Skeletal muscle tissue (tissue), 4 donors: ENCODE data around the gene BANF2. TPM values are rescaled to one million over a fixed set of nuclear protein-coding genes. Genes with fewer than 3 reads are reported as not detected.
"Not testable (repeated sequence)": the region's sequence is repeated elsewhere in the genome, so short reads cannot be mapped to it uniquely, and the experiment has no call there.

Experiments
- H3K27ac ChIP-seq: one replicate; pipeline ENCODE4 v1.7.0; 2013; ENCODE audit warnings: mild to moderate bottlenecking, low read depth, low read length, inconsistent platforms
- H3K27me3 ChIP-seq, 3 donors: one replicate each; pipeline ENCODE4 v1.7.0; 2013; ENCODE audit warnings: low read length in 3 of 3; ENCODE audit not compliant: control insufficient read depth in 3 of 3, insufficient read depth in 3 of 3
- H3K36me3 ChIP-seq, 3 donors: one replicate each; pipeline ENCODE4 v1.7.0; 2013; ENCODE audit warnings: low read length in 3 of 3; ENCODE audit not compliant: control insufficient read depth in 3 of 3, insufficient read depth in 3 of 3
- H3K4me1 ChIP-seq, 3 donors: one replicate each; pipeline ENCODE4 v1.7.0; 2013; ENCODE audit warnings: low read length in 3 of 3, mild to moderate bottlenecking in 3 of 3; ENCODE audit not compliant: control insufficient read depth in 3 of 3, insufficient read depth in 3 of 3
- H3K4me3 ChIP-seq, 3 donors: one replicate each; pipeline ENCODE4 v1.7.0; 2013; ENCODE audit warnings: low read length in 3 of 3
- H3K9ac ChIP-seq, 3 donors: one replicate each; pipeline ENCODE4 v1.7.0; 2013; ENCODE audit warnings: low read length in 3 of 3, mild to moderate bottlenecking in 3 of 3, moderate library complexity in 2 of 3, low read depth in 1 of 3
- H3K9me3 ChIP-seq, 3 donors: one replicate each; pipeline ENCODE4 v1.7.0; 2013; ENCODE audit warnings: low read length in 3 of 3; ENCODE audit not compliant: control insufficient read depth in 3 of 3
- total RNA-seq: library from RNA; depleted of rRNA; stranded (reverse); fragments of >200 nt; gene quantifications from one replicate; pipeline ENCODE4 v1.2.3, GENCODE V29; 2014
- donor health status: Osteomylitis.

Gene BANF2
- total RNA-seq, 1 donor from 2014 or later = not detected

DNA sequence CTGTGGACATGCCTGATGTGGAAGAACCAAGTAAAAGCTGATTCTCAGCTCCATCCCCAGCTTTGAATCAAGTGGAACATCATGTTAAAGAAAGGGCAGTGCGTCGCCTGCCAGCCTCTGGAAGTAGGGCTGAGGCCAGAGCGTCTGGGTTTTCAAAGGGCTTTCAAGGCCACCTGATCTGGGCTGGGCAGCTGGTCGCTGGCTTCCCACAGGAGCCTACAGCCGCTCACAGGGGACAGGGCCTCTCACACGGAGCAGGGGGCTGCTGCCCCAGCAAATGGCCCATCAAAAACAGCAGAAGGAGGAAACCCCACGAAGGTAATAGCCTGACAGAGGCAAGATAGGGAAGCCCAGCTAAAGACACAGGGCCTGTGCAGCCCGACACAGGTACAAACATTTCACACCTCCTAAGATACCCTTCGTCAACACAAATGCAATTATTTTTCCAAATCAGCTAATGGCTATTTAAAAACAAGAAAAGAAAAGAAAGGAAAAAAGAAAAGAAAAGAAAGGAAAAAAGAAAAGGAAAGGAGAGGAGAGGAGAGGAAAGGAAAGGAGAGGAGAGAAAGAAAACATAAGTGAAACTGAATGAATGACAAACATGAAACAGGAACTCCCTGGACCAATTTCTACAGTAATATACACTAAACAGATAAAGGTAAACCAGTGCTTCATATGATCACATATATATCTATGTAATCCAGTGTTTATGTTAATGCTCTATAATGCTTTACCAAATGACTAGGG is 42.5 kb upstream of the BANF2 start:
- Histone ChIP-seq H3K27me3 (no peaks in the 10 kb centered on the region), H3K4me3 (peak overlapping the region in 1 of 3 donors; percentile 29), H3K36me3 (peaks cover 8 to 15% (median 11%) of the 10 kb centered on the region in 3 donors), H3K9me3 (no peaks in the 10 kb centered on the region), H3K4me1 (peaks cover 22 to 27% (median 25%) of the 10 kb centered on the region in 3 donors), H3K27ac (no peak overlapping the region), H3K9ac (peak overlapping the region in 2 of 3 donors; percentile 40 to 69)

DNA sequence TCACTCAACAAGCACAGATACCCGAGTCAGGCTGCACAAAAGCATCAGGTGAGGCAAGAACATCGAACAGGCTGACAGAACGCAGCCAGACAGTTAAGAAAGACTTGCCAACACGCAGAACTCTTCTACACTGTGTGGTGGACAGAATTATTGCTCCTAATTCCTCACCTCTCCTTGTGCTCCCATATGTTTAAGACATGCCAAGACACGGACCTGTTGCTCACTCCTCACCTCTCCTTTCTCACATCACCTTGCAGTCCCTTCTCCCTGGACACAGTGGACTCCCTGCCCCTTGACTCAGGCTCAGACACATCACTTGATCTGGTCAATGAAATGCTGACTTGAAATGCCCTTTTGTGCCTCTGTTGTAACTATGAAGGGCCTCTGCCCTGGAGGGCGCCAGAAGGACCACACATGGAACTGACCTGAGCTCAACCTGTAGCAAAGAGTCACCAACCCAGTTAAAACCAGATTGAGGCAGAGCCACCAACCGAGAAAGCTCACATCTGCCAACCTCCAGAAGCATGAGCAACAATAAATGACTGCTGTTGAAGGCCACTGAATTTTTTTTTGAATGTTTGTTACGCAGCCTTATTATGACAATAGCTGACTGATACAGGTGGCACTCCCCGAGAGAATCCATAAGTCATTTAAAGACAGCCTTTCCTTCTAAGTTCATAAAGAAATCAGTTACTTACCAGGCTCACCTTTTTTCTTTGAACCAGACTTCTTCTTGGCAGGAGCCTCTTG is 41.7 kb upstream of the BANF2 start:
- Histone ChIP-seq H3K27me3 (no peaks in the 10 kb centered on the region), H3K9ac (no peak overlapping the region), H3K27ac (no peak overlapping the region), H3K36me3 (peaks cover 8 to 15% (median 11%) of the 10 kb centered on the region in 3 donors), H3K4me1 (peaks cover 25 to 31% (median 26%) of the 10 kb centered on the region in 3 donors), H3K4me3 (no peak overlapping the region), H3K9me3 (no peaks in the 10 kb centered on the region)

GRCh38 chr20:17658648-17658993 is 41.1 kb upstream of the BANF2 start:
- H3K4me1 ChIP-seq = peaks cover 25 to 31% (median 26%) of the 10 kb centered on the region in 3 donors
- no peaks in the 10 kb centered on the region for H3K27me3 ChIP-seq
- no peak overlapping the region for H3K9ac ChIP-seq
- H3K27ac ChIP-seq = no peak overlapping the region
- H3K9me3 ChIP-seq = no peaks in the 10 kb centered on the region
- H3K4me3 ChIP-seq = no peak overlapping the region
- peaks cover 8 to 15% (median 11%) of the 10 kb centered on the region in 3 donors for H3K36me3 ChIP-seq

- H3K4me3 ChIP-seq, H3K9ac ChIP-seq, H3K9me3 ChIP-seq, H3K27me3 ChIP-seq: not testable (repeated sequence)
- Histone ChIP-seq H3K36me3 (peaks cover 6 to 11% (median 11%) of the 10 kb centered on the region in 3 donors), H3K4me1 (peaks cover 29 to 31% (median 30%) of the 10 kb centered on the region in 3 donors), H3K27ac (peak overlapping the region; percentile 41)
These were observed 40.4 kb upstream of the BANF2 start for GRCh38 chr20:17659344-17659743.

DNA sequence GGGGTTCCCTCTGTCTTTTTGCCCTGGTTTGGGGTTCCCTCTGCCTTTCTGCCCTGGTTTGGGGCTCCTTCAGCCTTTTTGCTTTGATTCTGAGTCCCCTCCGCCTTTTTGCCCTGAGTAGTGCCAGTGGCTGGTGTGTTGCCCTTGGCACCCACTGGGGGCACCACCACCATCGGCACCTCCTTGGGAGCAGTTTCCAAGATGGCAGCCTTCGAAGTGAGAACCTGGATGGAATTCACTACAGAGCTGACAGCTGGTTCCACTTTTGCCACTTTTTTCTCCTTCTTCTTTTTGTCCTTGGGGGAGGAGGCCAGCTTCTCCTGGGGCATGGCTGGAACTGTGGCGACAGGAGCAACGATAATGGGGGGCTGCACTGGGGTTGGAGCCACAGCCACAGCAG is 40.0 kb upstream of the BANF2 start:
- Histone ChIP-seq H3K9ac (no peak overlapping the region), H3K27me3 (no peaks in the 10 kb centered on the region), H3K4me1 (peaks cover 29 to 31% (median 30%) of the 10 kb centered on the region in 3 donors), H3K36me3 (peaks cover 6 to 11% (median 9%) of the 10 kb centered on the region in 3 donors), H3K4me3 (no peak overlapping the region), H3K9me3 (no peaks in the 10 kb centered on the region), H3K27ac (peak overlapping the region; percentile 41)

DNA sequence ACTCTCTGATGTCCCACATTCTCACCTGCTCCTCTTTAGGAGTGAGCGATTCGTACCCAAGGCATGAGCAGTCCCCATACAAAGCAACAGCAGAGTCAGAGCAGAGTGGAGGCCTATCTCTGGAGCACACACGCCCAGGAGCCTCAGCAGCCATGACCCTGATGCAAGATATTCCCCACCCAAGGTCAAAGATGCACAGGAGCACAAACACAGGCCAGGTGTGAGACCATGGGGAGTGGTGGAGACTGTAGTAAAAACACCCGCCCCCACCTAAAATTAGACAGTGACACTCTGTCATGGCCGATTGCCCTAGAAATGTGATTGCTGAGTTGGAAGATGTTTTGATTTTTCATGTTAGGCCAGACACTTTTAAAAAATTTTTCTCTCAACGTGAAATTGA is 39.1 kb upstream of the BANF2 start:
- H3K4me1 ChIP-seq = peaks cover 25 to 29% (median 25%) of the 10 kb centered on the region in 3 donors
- peak overlapping the region; percentile 36 for H3K27ac ChIP-seq
- H3K9ac ChIP-seq = peak overlapping the region in 1 of 3 donors; percentile 33

GRCh38 chr20:17661121-17661744 is 38.5 kb upstream of the BANF2 start:
- H3K9ac ChIP-seq = peak overlapping the region in 1 of 3 donors; percentile 33
- no peak overlapping the region for H3K4me3 ChIP-seq
- H3K27ac ChIP-seq = peak overlapping the region; percentile 23
- peaks cover 25% of the 10 kb centered on the region in 3 donors for H3K4me1 ChIP-seq
- H3K9me3 ChIP-seq = no peaks in the 10 kb centered on the region
- H3K27me3 ChIP-seq = no peaks in the 10 kb centered on the region
- H3K36me3 ChIP-seq = peaks cover 6 to 11% (median 9%) of the 10 kb centered on the region in 3 donors

More for the DNA sequence above, 39.1 kb upstream of the BANF2 start:
- Histone ChIP-seq H3K36me3 (peaks cover 6 to 11% (median 9%) of the 10 kb centered on the region in 3 donors), H3K4me3 (no peak overlapping the region), H3K27me3 (no peaks in the 10 kb centered on the region), H3K9me3 (no peaks in the 10 kb centered on the region)

DNA sequence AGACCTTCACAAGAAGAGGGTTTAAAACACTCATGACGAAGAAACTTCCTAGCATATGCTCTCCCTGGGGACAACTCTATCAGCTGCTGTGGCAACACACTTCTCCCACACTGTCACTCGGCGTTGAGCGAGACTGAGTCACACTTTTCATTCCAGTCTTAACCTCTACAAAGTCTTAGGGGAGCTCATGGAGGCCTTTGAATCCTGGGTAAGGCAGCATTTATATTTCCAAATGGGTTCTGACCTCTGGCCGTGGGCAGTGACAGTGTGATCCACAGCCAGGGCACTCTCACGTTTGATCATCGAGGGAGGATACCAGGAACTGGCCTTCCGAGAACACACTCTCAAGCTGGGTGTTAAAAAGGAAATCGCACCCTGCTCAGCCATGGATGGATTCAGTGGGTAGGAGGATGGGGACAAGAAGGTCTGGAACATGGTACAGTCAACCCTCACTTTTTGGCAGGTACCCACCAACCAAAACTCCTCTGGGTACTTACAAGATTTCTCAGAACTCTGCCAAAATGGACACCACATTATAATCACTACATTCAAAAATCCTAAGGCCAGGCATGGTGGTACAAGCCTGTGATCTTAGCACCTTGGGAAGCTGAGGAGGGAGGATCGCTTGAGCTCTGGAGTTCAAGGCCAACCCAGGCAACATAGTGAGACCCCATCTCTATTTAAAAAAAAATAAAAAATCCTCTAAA is 37.3 kb upstream of the BANF2 start:
- peaks cover 6 to 11% (median 9%) of the 10 kb centered on the region in 3 donors for H3K36me3 ChIP-seq
- peaks cover 17 to 19% (median 18%) of the 10 kb centered on the region in 3 donors for H3K4me1 ChIP-seq
- H3K9ac ChIP-seq = no peak overlapping the region
- H3K4me3 ChIP-seq = no peak overlapping the region
- H3K9me3 ChIP-seq = no peaks in the 10 kb centered on the region
- peak overlapping the region; percentile 54 for H3K27ac ChIP-seq
- H3K27me3 ChIP-seq = no peaks in the 10 kb centered on the region

DNA sequence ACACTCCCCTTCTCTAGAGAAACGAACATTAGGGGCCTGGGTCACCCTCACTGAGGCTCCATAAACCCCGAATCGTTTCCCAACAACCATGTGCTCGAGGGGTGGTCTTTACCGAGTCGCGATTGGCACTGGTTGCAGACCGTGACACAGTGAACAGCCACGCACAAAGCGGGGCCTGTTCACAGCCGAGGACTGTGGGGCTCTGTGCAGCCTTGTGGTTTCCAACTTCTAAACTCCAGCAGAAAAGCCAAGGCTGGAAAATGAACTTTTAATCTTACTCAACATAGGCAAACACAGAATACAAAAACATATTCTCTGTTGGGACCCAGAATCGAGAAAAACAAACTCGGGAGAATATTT is 36.7 kb upstream of the BANF2 start:
- Histone ChIP-seq H3K9me3 (no peaks in the 10 kb centered on the region), H3K27me3 (no peaks in the 10 kb centered on the region), H3K4me3 (no peak overlapping the region), H3K4me1 (peaks cover 17 to 18% (median 18%) of the 10 kb centered on the region in 3 donors), H3K36me3 (peaks cover 5 to 8% (median 8%) of the 10 kb centered on the region in 3 donors), H3K27ac (peak overlapping the region; percentile 54), H3K9ac (no peak overlapping the region)
